HuH-7.5 (cell line): ENCODE data around the gene CCDC120.

ENCODE experiments used
- DNase-seq: peaks from one replicate; pipeline ENCODE4 v3.0.0; 2011; ENCODE audit warnings: low spot score

Gene CCDC120

GRCh38 chrX:49102190-49102589, 43.4 kb downstream of the CCDC120 start:
- no peak for DNase-seq

GRCh38 chrX:49103637-49104036, 44.8 kb downstream of the CCDC120 start:
- no peak for DNase-seq

- DNase-seq = no peak
These were observed 47.5 kb downstream of the CCDC120 start for GRCh38 chrX:49106296-49106695.

- DNase-seq = peak; percentile 35
These were observed 48.1 kb downstream of the CCDC120 start for GRCh38 chrX:49106930-49107329.

- DNase-seq = no peak
These were observed 49.8 kb downstream of the CCDC120 start for GRCh38 chrX:49108641-49109040.

GRCh38 chrX:49110417-49110816, 51.6 kb downstream of the CCDC120 start:
- no peak for DNase-seq

- no peak for DNase-seq
These were observed 53.0 kb downstream of the CCDC120 start for GRCh38 chrX:49111791-49112190.

- no peak for DNase-seq
These were observed 57.3 kb downstream of the CCDC120 start for GRCh38 chrX:49116076-49116475.

- DNase-seq = no peak
These were observed 57.9 kb downstream of the CCDC120 start for GRCh38 chrX:49116716-49117115.

- DNase-seq = no peak
These were observed 58.8 kb downstream of the CCDC120 start for GRCh38 chrX:49117581-49117980.
